Stimulated activated CD4-positive, alpha-beta T cell treated with anti-CD3 and anti-CD28 coated beads, Interleukin-15, amount 100 ng/mL, for 48 hours (primary cell): ENCODE measurements around the gene STAT4.

Experiments used
- DNase-seq, 2 donors: peaks; one replicate each; pipeline ENCODE4 v3.0.0-alpha.2; 2020; ENCODE audit warnings: low read depth in 2 of 2

The STAT4 gene

DNA sequence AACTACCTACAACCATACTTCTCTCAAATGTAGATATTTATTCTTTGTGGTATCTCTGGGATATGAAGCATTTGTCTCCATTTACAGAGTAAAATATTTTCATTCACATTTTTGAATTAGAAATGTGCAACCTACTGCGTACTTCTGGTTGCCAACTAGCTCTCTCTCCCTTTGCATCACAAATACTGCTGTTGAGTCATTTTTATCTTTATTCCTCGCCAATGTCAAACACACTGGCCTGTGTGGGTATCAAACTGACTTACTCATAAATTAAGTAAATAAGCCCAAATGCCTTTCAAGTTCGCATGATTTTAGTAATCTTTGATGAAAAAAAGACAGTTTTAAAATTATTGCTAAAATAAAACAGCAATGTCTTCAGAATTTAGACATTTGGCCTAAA lies 67.3 kb downstream of the STAT4 start:
- no peak for DNase-seq

GRCh38 chr2:191082321-191082720 lies 68.5 kb downstream of the STAT4 start:
- DNase-seq = no peak

- no peak for DNase-seq
Observed at GRCh38 chr2:191081411-191082155, 69.2 kb downstream of the STAT4 start.

DNA sequence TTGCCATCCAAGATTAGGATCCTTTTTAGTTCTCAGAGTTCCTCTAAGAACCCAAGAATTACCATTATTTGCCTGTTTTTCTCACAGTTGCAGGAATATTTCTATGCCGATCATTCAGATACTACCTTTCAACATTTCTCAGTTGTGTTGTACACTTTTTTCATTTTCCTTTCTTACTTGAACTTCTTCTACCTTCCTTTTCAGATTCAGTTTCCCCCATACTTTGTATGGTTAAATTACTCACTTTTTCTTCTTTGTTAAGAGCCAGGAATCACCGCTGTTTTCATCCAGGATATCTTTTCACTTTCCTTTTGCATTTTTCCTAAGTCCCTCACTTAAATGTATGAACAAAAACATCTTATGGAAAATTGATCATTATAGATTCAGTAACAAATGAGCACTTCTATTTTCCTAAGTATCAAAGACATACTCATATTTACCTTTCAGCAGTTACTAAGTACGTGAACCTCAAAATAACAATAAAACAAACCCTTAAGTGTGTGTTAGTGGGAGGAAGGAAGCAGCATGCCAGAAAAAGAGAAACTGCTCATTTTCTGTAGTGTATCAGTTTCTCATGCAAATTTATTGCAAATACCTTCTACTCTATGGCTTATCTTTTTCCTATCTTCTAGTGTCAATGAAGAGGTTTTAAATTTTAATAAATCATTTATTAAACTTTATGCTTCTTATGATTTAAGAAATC lies 72.5 kb downstream of the STAT4 start:
- DNase-seq = no peak

DNA sequence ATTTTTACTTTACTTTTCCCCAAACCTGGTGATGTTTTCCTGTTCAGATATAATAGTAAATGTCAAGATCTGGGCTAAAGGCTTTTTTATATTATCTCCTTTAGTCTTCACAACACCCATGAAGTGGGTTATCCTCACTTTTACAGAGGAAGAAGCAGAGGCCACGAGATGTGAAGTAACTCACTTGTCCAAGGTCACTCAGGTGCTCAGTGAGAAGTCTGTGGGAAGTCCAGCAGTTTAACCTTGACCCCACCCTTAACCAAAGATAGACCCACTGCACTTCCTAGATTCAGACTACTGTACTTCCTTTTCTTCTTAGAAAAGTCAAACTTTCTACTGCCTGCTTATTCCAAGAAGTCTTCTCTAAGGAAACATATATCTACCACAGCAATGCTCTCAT lies 80.5 kb downstream of the STAT4 start:
- no peak for DNase-seq

DNA sequence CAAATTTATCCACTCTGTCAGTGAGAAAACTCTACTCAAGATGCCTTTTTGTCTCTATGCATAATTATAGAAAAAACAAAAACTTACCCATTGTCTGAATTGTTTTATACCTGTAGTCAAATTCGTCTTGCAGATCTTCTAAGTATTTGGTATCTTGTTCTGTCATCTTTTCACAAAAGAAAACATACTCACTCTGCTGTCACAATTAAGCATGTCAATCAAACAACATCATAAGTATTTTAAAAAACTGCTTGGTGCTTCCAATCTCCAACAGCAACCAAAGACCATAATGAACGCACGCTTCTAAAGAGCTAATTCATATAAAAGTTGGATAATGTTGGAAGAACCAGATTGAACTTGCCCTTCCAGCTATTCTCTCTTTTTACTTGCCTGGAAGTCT lies 81.2 kb downstream of the STAT4 start:
- no peak for DNase-seq

- DNase-seq = no peak
Observed at GRCh38 chr2:191066919-191067233, 83.9 kb downstream of the STAT4 start.

DNA sequence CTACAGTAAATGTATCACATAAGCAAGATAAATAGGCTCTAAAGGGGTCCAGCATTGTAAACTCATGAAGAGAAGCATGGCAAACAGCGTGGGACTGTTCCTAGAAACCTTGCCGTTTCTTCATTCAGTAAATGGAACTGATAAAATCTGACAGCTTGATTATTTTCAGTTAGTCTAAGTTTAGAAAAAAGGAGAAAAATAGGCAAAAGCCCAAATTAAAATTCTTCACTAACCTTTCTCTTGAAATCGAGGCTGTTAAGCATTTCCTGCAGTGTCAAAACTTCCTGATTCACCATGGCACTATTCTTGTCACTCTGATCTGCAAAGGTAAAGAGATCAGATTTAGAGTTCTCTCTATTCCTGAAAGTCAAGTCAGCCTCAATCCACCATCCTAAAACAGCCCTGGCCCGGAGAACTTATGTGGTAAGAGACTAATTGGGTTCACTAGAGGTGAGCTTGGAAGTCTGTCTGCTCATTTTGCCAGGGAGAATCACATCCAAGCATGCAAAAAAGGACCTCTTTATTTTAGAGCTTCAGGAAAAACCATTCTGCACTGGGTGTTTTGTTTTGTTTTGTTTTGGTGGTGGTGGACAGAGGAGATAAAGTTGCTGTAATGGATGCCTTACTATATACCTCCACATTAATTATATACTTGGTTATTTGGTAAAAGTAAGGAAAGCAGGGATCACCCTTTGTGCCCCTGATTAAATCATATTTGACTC lies 84.4 kb downstream of the STAT4 start:
- no peak for DNase-seq

GRCh38 chr2:191065785-191066184 lies 85.0 kb downstream of the STAT4 start:
- no peak for DNase-seq

DNA sequence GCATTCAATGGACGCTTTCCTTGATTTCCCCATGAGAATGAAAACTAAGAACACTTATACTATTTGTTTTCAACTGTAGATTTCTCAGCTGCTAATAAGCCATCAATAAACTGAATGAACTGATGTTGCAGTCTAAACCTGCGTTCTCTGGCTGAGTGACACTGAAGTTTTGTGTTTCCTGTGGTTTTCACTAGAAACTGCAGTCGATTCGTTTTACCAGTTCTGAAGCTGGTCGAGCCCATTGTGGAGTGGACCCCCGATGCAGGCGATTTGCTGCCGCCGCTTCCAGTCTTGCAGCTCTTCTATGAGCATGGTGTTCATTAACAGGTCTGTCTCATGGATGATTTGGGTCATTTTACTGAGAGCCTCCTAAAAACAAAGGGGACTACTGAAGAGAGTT lies 86.2 kb downstream of the STAT4 start:
- no peak for DNase-seq

DNA sequence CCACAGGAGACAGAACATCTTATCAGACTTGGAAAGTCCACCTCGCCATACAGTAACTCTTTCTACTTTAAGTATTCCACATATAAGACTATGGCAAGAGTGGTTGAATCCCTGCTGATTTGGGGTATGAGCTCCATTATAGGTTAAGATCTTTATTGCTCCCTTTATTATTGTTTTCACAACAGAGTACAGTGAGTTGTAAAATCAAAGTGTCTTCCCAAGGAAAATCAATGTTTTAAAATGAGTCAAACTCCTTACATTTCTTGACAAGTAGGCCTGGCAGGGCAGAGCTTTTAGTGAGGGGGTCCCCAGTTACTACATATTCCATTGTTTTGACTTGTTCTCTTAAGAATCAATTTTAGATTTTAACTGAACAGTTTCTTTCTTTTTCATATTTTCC lies 87.2 kb downstream of the STAT4 start:
- no peak for DNase-seq

- no peak for DNase-seq
Observed at GRCh38 chr2:191061381-191061980, 89.3 kb downstream of the STAT4 start.

- DNase-seq = no peak
Observed at GRCh38 chr2:191059308-191059707, 91.5 kb downstream of the STAT4 start.

DNA sequence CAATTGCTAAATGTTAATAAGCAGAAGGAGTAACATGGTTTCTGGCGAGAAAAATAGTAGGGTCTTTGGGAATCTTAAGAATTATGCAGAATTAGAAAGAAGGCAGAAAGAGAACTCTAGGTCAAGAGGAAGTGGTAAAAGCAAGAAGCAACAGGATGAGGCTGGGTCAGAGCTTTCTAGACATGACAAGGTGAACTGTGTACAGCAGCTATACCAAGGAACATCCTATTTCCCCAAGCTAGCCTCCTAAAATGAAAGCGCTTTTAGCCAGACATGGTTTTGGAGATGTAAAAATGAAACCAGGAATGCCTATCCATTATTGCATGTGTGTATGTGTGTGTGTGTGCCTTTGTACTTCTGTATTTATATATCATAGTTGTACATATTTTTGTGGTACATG lies 94.6 kb downstream of the STAT4 start:
- DNase-seq = no peak

DNA sequence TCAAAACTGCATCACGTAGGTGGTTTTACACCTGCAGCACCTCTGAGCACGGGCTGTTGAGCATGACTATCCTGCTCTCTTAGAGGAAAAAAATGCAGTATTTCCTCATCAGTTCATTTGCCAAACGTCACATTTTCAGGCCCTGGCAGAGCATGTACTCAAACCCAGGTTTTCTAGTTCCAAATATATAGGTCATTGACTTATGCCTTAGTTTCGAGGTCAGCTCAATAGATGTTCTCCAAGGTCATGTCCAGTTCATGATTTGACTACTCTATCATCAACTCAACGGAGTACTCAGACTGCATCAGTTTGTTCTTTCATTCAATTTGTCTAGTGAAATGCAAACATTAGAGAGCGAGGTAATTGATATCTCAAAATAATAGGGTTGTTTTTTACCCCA lies 97.5 kb downstream of the STAT4 start:
- DNase-seq = no peak

GRCh38 chr2:191051825-191052778 lies 98.7 kb downstream of the STAT4 start:
- DNase-seq = no peak

DNA sequence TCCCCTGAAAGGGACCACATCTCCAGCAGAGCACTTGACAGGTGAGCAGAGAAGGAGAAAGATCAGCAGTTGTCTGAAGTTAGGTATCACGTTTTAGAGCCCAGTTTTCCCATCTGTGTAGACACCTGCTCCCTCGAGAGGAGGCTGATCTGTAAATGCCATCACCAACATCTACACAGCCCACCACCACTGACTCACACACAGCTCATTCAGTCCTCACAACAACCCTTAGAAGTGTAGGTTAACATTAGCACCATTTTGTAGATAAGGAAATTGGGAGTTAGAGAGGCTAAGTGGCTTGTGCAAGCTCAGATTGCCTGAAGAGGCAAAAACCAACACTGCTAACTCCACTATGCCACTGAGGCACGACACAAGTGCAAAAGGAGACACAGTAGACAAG lies 99.6 kb downstream of the STAT4 start:
- no peak for DNase-seq

GRCh38 chr2:191050640-191050987 lies 100.2 kb downstream of the STAT4 start:
- DNase-seq = no peak

DNA sequence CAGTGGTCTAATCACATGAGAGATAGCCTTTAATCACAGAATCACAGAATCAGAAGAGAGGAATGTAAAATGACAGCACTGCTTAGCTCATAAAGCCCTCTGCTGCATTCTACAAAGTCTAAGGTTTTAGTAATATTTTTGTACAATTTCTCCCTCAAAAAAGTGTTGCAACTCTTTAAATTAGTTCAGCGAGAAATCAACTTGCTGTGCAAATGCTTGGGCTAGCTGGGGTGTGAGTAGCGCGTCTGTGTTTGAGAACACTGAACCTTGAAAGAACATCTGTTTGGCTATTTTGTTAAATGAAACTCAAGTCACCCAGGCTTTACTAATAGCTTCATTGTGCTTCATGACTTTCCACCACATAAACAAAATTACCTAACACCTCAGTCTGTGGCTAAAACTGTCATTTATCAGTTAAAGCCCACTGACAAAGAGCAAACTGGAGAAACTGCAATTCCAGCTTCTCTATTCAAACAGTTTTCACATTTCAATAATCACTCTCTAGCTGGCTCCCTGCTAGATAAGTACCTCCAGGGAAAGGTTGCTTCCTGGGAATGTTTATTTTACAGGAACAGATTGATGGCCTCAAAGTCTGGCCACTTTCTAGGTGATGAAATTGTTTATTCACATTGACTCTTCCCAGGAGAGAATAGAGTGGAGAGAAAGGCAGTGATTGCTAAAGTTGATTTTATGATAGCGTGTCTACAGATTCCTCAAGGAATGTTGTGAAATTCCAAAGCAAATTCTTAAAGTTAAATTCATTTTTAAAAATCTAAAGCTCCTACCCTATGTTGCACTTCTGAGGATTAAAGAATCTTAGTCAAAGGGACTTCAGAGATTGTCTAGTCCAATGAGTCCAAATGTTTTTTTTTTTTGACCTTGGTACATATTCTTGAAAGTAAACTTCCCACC lies 100.8 kb downstream of the STAT4 start:
- DNase-seq = no peak

- DNase-seq = no peak
Observed at GRCh38 chr2:191048073-191048472, 102.7 kb downstream of the STAT4 start.

DNA sequence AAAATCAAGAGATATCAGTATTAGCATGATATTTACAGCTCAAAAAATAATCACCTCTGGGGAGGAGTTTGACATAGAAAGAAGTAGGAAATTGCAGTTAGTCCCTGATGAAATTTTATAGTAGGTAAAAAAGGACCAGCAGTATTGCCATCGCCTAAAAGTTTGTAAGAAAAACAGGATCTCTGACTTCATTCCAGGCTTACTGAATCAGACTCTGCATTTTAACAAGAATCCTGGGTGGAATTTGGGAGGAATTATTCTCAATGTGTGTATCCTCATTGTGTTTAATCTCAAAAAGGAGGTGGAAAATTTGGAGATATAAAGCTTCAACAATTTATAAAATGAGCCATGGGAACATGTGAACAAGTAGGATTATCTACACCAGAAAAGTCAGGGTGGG lies 105.7 kb downstream of the STAT4 start:
- DNase-seq = no peak
